Sigmoid colon (tissue), 7 donors: ENCODE results near the gene ZFYVE9. TPM values are rescaled to one million over a fixed set of nuclear protein-coding genes. Genes with fewer than 3 reads are reported as not detected.

ENCODE experiments used
- DNase-seq: peaks from one replicate; pipeline ENCODE4 v3.0.0-alpha.2; 2019
- H3K27ac ChIP-seq, 4 donors: fragments of 200-600 bp; sonication (generic); one replicate each; pipeline ENCODE4 v1.5.1; 2016 to 2019; ENCODE audit warnings: mild to moderate bottlenecking in 1 of 4
- H3K27me3 ChIP-seq, 3 donors: fragments of 200-600 bp; sonication (generic); one replicate each; pipeline ENCODE4 v1.5.1; 2019; ENCODE audit warnings: mild to moderate bottlenecking in 1 of 3
- H3K36me3 ChIP-seq, 4 donors: fragments of 200-600 bp; sonication (generic); one replicate each; pipeline ENCODE4 v1.5.1; 2016 to 2019
- H3K4me1 ChIP-seq, 4 donors: fragments of 200-600 bp; sonication (generic); one replicate each; pipeline ENCODE4 v1.5.1; 2017 to 2019
- H3K4me3 ChIP-seq, 4 donors: fragments of 200-600 bp; sonication (generic); one replicate each; pipeline ENCODE4 v1.5.1; 2017 to 2019; ENCODE audit warnings: mild to moderate bottlenecking in 2 of 4, moderate library complexity in 1 of 4
- H3K9me3 ChIP-seq, 4 donors: fragments of 200-600 bp in 3 of 4; sonication (generic) in 3 of 4; one replicate each; pipeline versions ENCODE4 v1.5.1 to v1.6.1; 2013 to 2019
- CTCF ChIP-seq, 4 experiments: fragments of 450-650 bp in 3 of 4; fragments of 200-600 bp in 1 of 4; IDR thresholded peaks; one replicate each; pipeline ENCODE4 v1.5.1; 2016 to 2019; ENCODE audit warnings: antibody characterized with exemption in 4 of 4, mild to moderate bottlenecking in 3 of 4, moderate library complexity in 2 of 4
- EP300 ChIP-seq, 4 donors: sonication (generic); formaldehyde crosslinking; IDR thresholded peaks; one replicate each; pipeline ENCODE4 v1.6.1; 2017; ENCODE audit warnings: antibody characterized with exemption in 4 of 4
- POLR2A ChIP-seq, 2 donors: fragments of 450-650 bp; IDR thresholded peaks; one replicate each; pipeline ENCODE4 v1.6.1; 2016; ENCODE audit warnings: antibody characterized with exemption in 2 of 2, mild to moderate bottlenecking in 2 of 2, moderate library complexity in 2 of 2
- POLR2AphosphoS5 ChIP-seq, 4 donors: sonication (generic); formaldehyde crosslinking; IDR thresholded peaks; one replicate each; pipeline ENCODE4 v1.6.1; 2017; ENCODE audit warnings: antibody characterized with exemption in 4 of 4
- WGBS, 2 donors: extraction: QIAGEN DNeasy Blood & Tissue Kit; methylation state at CpG; one replicate each; pipeline ENCODE4 v1.1.7; 2013; 5-methylcytosine and 5-hydroxymethylcytosine counted together
- intact Hi-C: fragments of 100-400 bp; cut with DNase I; formaldehyde crosslinking; loops from one replicate; pipeline ENCODE4 v1.15.1; 2023
- polyA plus RNA-seq, 3 donors: library from polyadenylated mRNA; stranded (reverse); fragments of 200-250 nt; gene quantifications; one replicate each; pipeline ENCODE4 v1.2.3, GENCODE V29; 2013
- total RNA-seq, 4 donors: library from RNA; depleted of rRNA; stranded (reverse); fragments of >200 nt; gene quantifications; one replicate each; pipeline ENCODE4 v1.1.0, GENCODE V29; 2016
- donor health status: healthy with polysubstance abuse.
- donor health status: Bipolar disorder and iron deficiency.
- donor health status: healthy.

The ZFYVE9 gene
- total and polyA plus RNA-seq, 7 donors, result 4.7 to 36.3 (median 25.9) TPM

DNA sequence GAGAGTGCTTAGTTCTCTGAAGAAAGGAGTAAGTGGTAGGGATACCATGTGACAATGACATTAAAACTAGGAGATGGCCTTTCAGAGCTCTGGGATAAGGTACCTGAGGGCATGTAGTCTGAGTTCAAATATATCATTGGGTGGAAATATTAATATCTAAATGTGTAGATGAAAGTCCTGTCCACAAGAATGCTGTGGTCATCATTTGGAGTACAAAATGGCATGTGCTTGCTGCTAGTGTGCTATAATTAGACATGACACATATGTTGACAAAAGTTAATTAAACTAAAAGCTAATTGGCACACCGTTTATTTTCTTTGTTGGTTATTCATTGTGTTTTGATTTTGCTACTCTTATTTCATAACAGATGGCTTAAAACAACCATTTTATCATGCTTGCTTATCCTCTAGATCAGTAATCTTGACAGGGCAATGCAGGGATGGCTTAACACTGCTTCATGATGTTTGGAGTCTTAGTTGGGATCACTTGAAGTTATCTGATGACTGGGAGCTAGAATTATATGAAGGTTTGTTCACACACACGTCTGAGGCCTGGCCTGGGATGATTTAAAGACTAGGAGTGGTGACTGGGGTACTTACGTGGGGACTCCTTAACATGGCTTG lies 193.1 kb downstream of the ZFYVE9 start:
- 86 to 89% methylated on average over 3 of the region's 3 CpGs for WGBS, 2 donors
- Histone ChIP-seq H3K4me1 (no peaks in the 10 kb centered on the region), H3K27ac (no peak overlapping the region), H3K27me3 (no peaks in the 10 kb centered on the region), H3K36me3 (peaks cover 8 to 45% (median 10%) of the 10 kb centered on the region in 4 donors), H3K4me3 (no peak overlapping the region), H3K9me3 (no peaks in the 10 kb centered on the region)
- DNase-seq, result no peak
- TF ChIP-seq CTCF (IDR thresholded peaks at IDR 0.05), result no peak
- no peak for TF ChIP-seq EP300 (IDR thresholded peaks at IDR 0.05)
- no peak for TF ChIP-seq POLR2A (IDR thresholded peaks at IDR 0.05)
- no peak for TF ChIP-seq POLR2AphosphoS5 (IDR thresholded peaks at IDR 0.05)
- intact Hi-C loops, result no loop called here

- no peaks in the 10 kb centered on the region for H3K4me1 ChIP-seq
- WGBS, 2 donors, result 83 to 85% methylated on average over 2 of the region's 2 CpGs
- intact Hi-C loops, result no loop called here
- no peak overlapping the region for H3K27ac ChIP-seq
- H3K36me3 ChIP-seq, result peaks cover 8 to 58% (median 14%) of the 10 kb centered on the region in 4 donors
- TF ChIP-seq POLR2A (IDR thresholded peaks at IDR 0.05), result no peak
- TF ChIP-seq POLR2AphosphoS5 (IDR thresholded peaks at IDR 0.05), result no peak
- TF ChIP-seq EP300 (IDR thresholded peaks at IDR 0.05), result no peak
- no peak for TF ChIP-seq CTCF (IDR thresholded peaks at IDR 0.05)
- no peak overlapping the region for H3K4me3 ChIP-seq
- no peak for DNase-seq
- H3K27me3 ChIP-seq, result no peaks in the 10 kb centered on the region
- no peaks in the 10 kb centered on the region for H3K9me3 ChIP-seq
These were observed 195.6 kb downstream of the ZFYVE9 start for GRCh38 chr1:52337439-52337838.

GRCh38 chr1:52341655-52342260 lies 199.9 kb downstream of the ZFYVE9 start:
- H3K36me3 ChIP-seq, result peaks cover 7 to 47% (median 8%) of the 10 kb centered on the region in 4 donors
- H3K27ac ChIP-seq, result no peak overlapping the region
- no peak overlapping the region for H3K4me3 ChIP-seq
- no peaks in the 10 kb centered on the region for H3K27me3 ChIP-seq
- TF ChIP-seq EP300 (IDR thresholded peaks at IDR 0.05), result no peak
- no peak for TF ChIP-seq POLR2AphosphoS5 (IDR thresholded peaks at IDR 0.05)
- TF ChIP-seq POLR2A (IDR thresholded peaks at IDR 0.05), result no peak
- no peak for TF ChIP-seq CTCF (IDR thresholded peaks at IDR 0.05)
- no peaks in the 10 kb centered on the region for H3K9me3 ChIP-seq
- no peak for DNase-seq
- no peaks in the 10 kb centered on the region for H3K4me1 ChIP-seq
- 66 to 74% methylated on average over 7 of the region's 7 CpGs for WGBS, 2 donors
- intact Hi-C loops, result no loop called here

DNA sequence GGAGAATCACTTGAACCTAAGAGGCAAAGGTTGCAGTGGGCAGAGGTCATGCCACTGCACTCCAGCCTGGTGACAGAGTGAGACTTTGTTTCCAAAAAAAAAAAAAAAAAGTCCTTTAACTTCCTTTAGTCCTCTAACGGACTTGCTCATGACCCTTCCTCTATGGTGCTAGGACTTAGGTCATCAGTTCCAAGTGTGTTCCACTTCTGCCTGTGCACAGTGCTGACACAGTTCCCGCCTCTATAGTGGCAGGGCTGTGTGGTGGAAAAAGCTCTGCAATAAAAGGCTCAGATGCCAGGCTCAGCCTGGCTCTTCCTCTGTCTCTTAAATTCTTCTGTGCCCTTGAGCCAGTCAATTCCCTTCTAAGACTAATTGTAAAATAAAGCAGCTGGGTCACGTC lies 202.1 kb downstream of the ZFYVE9 start:
- Histone ChIP-seq H3K9me3 (no peaks in the 10 kb centered on the region), H3K4me1 (no peaks in the 10 kb centered on the region), H3K27ac (no peak overlapping the region), H3K4me3 (no peak overlapping the region), H3K27me3 (no peaks in the 10 kb centered on the region), H3K36me3 (peaks cover 0 to 39% (median 8%) of the 10 kb centered on the region in 4 donors)
- TF ChIP-seq POLR2A (IDR thresholded peaks at IDR 0.05) (no peak), POLR2AphosphoS5 (IDR thresholded peaks at IDR 0.05) (no peak), EP300 (IDR thresholded peaks at IDR 0.05) (no peak), CTCF (IDR thresholded peaks at IDR 0.05) (no peak)
- 85 to 90% methylated on average over 3 of the region's 3 CpGs for WGBS, 2 donors
- no peak for DNase-seq
- intact Hi-C loops, result no loop called here
